ENCODE measurements around the gene SLC51A. TPM values are rescaled to one million over a fixed set of nuclear protein-coding genes. Genes with fewer than 3 reads are reported as not detected.
"Not testable (repeated sequence)": the region's sequence is repeated elsewhere in the genome, so short reads cannot be mapped to it uniquely, and the experiment has no call there.

Gene SLC51A
- total and polyA plus RNA-seq, 12 donors, result 1.2 to 73.1 (median 12.7) TPM

- WGBS, 4 donors, result 48 to 66% (median 62%) methylated on average over 15 to 24 of the region's 24 CpGs
- H3K27me3 ChIP-seq, result no peaks in the 10 kb centered on the region
- intact Hi-C loops (cut with DNase I), result no loop called here
- H3K4me3 ChIP-seq, result no peak overlapping the region
- DNase-seq, result no peak
- H3K27ac ChIP-seq, result peak overlapping the region in 1 of 5 donors; percentile 30
- H3K36me3 ChIP-seq (replicated peaks in 1 of 2), result no peaks in the 10 kb centered on the region
- TF ChIP-seq POLR2A (IDR thresholded peaks at IDR 0.05), result no peak
- TF ChIP-seq CTCF (IDR thresholded peaks at IDR 0.05), result no peak
- H3K4me1 ChIP-seq (replicated peaks in 1 of 2), result no peaks in the 10 kb centered on the region
- no peaks in the 10 kb centered on the region for H3K9me3 ChIP-seq (replicated peaks in 1 of 3)
Measured at GRCh38 chr3:196179380-196180308, 36.7 kb upstream of the SLC51A start.

- 67 to 78% (median 77%) methylated on average over 8 to 9 of the region's 9 CpGs for WGBS, 4 donors
- Histone ChIP-seq H3K4me1 (replicated peaks in 1 of 2) (no peaks in the 10 kb centered on the region), H3K36me3 (replicated peaks in 1 of 2) (no peaks in the 10 kb centered on the region), H3K4me3 (no peak overlapping the region), H3K9me3 (replicated peaks in 1 of 3) (no peaks in the 10 kb centered on the region), H3K27ac (no peak overlapping the region), H3K27me3 (no peaks in the 10 kb centered on the region)
- no peak for TF ChIP-seq POLR2A (IDR thresholded peaks at IDR 0.05)
- no peak for TF ChIP-seq CTCF (IDR thresholded peaks at IDR 0.05)
- DNase-seq, result no peak
- intact Hi-C loops (cut with DNase I), result no loop called here
Measured at GRCh38 chr3:196180346-196180745, 36.0 kb upstream of the SLC51A start.

- intact Hi-C loops (cut with DNase I), result no loop called here
- TF ChIP-seq CTCF (IDR thresholded peaks at IDR 0.05) (no peak), POLR2A (IDR thresholded peaks at IDR 0.05) (no peak)
- no peak for DNase-seq
Measured at GRCh38 chr3:196181127-196181546, 35.2 kb upstream of the SLC51A start.

GRCh38 chr3:196184169-196184432 is 32.2 kb upstream of the SLC51A start:
- H3K36me3 ChIP-seq (replicated peaks in 1 of 2); intact Hi-C loops (cut with DNase I); H3K4me1 ChIP-seq (replicated peaks in 1 of 2); H3K27ac ChIP-seq; DNase-seq; H3K27me3 ChIP-seq; H3K9me3 ChIP-seq (replicated peaks in 1 of 3); H3K4me3 ChIP-seq: not testable (repeated sequence)
- WGBS, 4 donors, result 85 to 94% (median 89%) methylated on average over 4 of the region's 4 CpGs

More at GRCh38 chr3:196181127-196181546, 35.2 kb upstream of the SLC51A start:
- H3K36me3 ChIP-seq (replicated peaks in 1 of 2), result no peaks in the 10 kb centered on the region
- no peaks in the 10 kb centered on the region for H3K4me1 ChIP-seq (replicated peaks in 1 of 2)
- H3K27me3 ChIP-seq, result no peaks in the 10 kb centered on the region
- WGBS, 4 donors, result 70 to 83% (median 75%) methylated on average over 10 of the region's 10 CpGs
- H3K9me3 ChIP-seq (replicated peaks in 1 of 3), result no peaks in the 10 kb centered on the region
- H3K27ac ChIP-seq, result no peak overlapping the region
- no peak overlapping the region for H3K4me3 ChIP-seq

GRCh38 chr3:196184881-196185280 is 31.5 kb upstream of the SLC51A start:
- intact Hi-C loops (cut with DNase I), result no loop called here
- Histone ChIP-seq H3K9me3 (replicated peaks in 1 of 3) (no peaks in the 10 kb centered on the region), H3K27me3 (no peaks in the 10 kb centered on the region), H3K4me3 (no peak overlapping the region), H3K36me3 (replicated peaks in 1 of 2) (no peaks in the 10 kb centered on the region), H3K4me1 (replicated peaks in 1 of 2) (no peaks in the 10 kb centered on the region), H3K27ac (no peak overlapping the region)
- 88 to 96% (median 92%) methylated on average over 14 to 15 of the region's 15 CpGs for WGBS, 4 donors
- no peak for DNase-seq
- TF ChIP-seq POLR2A (IDR thresholded peaks at IDR 0.05) (no peak), CTCF (IDR thresholded peaks at IDR 0.05) (no peak)
